GM18507 (cell line): Measurements from ENCODE around the gene ZGRF1.
"Not testable (repeated sequence)": the region's sequence is repeated elsewhere in the genome, so short reads cannot be mapped to it uniquely, and the experiment has no call there.

Experiments
- DNase-seq: peaks from one replicate; pipeline ENCODE4 v3.0.0; 2011; ENCODE audit warnings: low read depth; ENCODE audit not compliant: insufficient read length; ENCODE audit errors: extremely low spot score
- FAIRE-seq: peaks from 2 replicates; lab custom pipeline; 2011; peaks lifted over from hg19 to GRCh38; lab: Jason Lieb, UNC

The ZGRF1 gene

DNA sequence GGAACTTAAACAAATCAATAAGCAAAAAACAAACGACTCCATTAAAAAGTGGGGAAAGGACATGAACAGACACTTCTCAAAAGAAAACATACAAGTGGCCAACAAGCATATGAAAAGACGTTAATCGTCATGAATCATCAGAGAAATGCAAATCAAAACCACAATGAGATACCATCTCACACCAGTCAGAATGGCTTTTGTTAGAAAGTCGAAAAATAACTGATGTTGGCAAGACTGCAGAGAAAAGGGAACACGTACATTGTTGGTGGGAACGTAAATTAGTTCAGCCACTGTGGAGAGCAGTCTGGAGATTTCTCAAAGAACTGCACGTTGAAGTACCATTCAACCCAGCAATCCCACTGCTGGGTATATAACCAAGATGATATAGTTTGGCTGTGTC, 144.4 kb downstream of the ZGRF1 start:
- no peak for DNase-seq
- no peak for FAIRE-seq

DNA sequence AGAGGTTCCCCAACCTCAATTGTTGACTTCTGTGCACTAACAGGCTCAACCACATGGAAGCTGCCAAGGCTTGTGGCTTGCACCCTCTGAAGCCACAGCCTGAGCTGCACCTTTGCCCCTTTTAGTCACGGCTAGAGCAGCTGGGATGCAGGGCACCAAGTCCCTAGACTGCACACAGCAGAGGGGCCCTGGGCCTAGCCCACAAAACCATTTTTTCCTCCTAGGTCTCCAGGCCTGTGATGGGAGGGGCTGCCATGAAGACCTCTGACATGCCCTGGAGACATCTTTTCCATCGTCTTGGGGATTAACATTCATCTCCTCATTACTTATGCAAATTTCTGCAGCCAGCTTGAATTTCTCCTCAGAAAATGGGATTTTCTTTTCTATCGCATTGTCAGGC, 145.9 kb downstream of the ZGRF1 start:
- DNase-seq, FAIRE-seq: not testable (repeated sequence)
